ENCODE data around the gene POLR3K. TPM values are rescaled to one million over a fixed set of nuclear protein-coding genes. Genes with fewer than 3 reads are reported as not detected.
"Not testable (repeated sequence)": the region's sequence is repeated elsewhere in the genome, so short reads cannot be mapped to it uniquely, and the experiment has no call there.

POLR3K gene
- total RNA-seq, 1 experiment from 2014 or later, result 11.2 TPM

DNA sequence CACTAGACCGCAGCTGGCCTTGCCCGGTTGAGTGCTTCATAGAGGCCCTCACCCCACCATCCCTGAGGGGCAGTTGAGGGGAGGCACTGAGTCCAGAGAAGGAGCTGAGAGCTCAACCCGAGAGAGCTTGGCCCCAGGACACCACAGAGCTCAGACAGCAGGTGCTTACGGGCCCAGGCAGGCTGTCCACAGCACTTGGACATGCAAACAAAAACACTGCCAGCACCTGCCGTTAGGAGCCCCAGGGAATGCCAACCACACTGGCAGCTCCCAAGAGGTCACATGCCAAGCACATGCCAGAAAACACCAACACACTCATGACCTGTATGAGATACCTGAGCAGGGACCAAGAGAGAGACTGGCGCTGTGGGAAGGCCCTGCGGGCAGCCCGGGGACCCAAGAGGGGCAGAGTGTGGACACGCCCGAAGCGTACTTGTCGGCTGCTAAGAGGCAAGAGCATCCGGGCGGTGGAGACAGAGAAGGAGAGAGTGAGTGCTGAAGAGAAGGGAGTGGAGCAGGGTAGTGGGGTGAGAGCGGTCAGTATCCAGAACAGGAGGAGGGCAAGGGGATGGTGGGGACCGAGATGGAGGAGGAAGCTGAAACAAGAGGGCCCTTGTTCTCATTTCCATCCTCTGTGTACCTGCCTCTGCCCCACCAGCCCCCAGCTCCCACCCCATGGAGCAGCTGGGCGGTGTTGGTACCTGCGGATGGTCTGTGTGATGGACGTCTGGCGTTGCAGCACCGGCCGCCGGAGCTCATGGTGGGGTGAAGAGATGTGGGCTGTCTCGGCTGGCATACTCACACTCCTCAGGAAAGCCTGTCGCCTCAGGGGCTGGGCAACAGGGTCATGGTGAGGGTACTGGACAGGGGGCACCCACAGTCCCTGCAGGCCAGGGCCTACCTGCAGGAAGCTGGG, 10.8 kb upstream of the POLR3K start:
- DNase-seq (ENCODE audit: low read depth), result no peak

DNA sequence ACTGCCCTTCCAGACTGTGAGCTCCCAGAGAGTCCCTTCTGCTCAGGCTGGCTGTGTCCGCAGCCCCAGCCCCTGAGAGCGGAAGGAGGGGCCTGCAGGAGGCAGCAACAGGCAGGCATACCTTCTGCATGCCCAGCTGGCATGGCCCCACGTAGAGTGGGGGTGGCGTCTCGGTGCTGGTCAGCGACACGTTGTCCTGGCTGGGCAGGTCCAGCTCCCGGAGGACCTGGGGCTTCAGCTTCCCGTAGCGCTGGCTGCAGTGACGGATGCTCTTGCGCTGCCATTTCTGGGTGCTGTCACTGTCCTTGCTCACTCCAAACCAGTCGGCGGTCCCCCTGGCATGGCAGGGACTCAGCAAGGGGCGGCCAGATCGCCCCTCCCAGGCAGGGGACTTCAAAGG, 10.1 kb upstream of the POLR3K start:
- DNase-seq (ENCODE audit: low read depth), result no peak

DNA sequence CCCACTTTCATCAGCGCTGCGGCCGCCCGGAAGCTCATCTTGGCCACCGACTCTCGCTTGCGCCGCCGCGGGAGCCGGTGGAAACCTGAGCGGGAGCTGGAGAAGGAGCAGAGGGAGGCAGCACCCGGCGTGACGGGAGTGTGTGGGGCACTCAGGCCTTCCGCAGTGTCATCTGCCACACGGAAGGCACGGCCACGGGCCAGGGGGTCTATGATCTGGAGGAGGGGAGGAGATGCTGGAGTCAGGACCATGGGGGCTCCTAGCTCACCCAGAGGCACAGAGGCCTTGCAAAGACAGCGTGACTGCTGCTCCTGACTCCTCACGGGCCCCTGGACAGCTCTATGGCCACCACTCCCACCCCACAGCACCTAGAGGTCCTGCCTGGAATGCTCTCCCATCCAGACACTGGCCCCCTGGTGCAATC, 9.6 kb upstream of the POLR3K start:
- no peak for DNase-seq (ENCODE audit: low read depth)

DNA sequence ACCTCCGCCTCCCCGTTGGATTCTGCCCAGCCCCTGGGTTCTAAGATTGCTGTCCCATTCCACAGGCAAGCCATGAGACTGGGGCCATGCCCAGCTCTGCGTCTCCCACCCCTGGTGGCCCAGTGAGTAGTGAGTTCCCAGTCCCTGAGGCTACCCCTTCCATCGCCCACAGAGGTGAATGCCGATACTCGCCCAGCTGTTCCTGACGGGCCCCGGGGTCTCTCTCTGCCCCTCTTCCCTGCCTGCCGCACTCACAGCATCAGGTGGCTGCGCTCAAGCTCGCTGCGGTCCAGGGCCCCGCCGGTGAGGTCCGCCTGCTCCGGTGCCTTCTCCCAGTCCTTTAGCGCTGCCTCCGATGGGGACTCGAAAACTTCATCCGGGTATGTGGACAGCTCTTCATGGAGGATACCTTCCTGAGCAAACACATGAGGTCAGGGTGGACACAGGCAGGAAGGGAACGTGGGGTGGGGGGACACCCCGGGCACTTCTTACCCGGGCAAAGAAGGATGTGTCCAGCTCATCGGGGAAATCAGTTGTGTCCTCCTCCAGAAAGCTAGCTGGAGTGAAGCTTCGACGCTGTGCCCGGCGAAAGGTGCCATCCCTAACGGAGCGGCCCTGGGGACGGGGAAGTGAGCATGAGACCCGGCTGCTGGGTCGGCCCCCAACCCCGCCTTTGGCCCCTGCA, 9.0 kb upstream of the POLR3K start:
- no peak for DNase-seq (ENCODE audit: low read depth)

DNA sequence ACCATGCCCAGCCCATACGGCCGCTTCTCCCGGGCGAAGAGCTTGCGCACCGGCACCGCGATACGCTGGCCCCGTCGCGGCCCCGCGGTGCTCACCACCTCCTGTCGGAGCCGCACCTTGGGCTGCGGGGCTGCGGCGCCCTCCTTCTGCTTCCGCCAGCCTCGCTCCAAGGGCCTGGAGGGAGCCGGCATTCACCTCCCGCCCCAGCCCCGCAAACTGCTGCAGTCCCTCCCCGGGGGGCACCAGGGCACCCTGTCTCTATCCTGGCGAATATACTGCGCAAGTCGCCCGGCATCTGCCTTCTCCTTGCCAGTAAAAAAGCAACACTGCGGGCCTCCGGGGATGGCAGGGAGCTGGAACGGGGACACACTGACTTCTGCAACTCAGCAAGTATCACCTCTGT, 8.5 kb upstream of the POLR3K start:
- no peak for DNase-seq (ENCODE audit: low read depth)

DNA sequence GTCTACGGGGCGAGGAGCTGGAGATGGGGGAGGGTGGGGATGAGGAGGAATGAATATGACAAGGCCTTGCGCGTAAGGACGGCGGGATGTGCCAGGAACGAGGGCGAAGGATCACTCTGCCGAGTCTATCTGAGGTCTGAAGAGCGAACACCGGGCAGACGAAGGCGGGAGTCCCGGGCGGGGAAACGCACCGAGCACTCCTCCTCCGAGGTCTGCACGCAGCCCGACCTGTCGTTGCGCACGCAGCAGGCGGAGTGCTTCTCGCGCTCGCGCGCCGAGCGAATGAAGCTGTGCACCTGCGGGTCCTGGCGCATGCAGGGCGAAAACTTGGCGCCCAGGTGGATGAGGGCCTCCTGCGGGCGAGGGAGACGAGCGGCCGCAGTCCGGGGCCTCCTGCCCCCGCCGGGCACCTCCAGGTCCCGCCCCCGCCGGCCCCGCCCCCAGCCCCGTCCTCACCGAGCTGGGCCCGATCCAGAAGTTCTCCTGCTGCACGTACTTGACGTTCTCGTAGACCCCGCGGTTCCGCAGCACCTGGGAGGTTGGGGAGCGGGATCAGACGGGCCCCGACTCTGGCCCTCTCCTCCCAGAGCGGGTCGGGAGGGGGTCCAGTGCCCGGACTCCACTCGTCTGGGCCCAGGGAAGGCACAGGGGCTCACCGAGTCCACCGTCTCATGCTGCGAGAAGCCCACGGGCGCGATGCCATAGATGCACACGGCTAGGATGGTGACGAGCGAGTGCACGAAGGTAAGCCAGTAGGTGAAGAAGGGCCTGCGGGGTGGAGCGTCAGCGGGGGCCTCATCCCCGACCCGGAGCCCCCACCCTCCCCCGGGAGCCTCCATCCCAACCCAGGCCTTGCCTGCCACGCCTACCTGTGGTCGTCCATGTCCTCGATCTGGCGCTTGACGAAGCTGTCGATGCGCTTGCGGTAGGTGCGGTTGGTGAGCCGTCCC, 7.8 kb upstream of the POLR3K start:
- no peak for DNase-seq (ENCODE audit: low read depth)

- no peak for DNase-seq (ENCODE audit: low read depth)
Measured at GRCh38 chr16:60166-60565, 6.8 kb upstream of the POLR3K start.

DNA sequence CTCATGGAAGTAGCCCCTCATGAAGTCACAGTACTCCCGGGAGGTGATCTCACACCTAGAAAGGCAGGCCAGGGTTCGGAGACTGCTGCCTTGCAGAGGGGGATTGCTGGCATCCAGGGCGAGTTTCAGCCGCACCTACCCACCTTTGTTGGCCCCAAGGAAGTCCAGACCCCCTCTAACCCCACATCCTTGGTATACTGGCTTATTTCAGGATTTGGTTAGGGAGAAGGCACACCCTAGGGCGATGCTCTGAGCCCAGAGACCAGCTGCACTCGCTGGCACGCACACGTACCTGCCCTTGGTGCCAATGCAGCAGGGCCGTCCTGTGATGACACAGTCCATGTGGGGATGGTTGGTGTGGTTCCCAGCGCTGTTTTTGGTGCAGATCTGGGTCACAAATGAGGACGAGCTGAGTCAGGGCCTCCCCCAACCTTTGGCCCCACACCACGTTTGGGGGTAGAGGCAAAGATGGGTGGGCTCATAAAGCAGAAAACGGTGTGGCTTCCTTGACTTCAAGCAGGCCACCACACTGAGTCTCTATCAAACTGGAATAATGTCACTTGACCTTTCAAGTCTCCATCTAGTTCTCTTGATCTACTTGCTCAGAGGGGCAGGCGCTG, 6.1 kb upstream of the POLR3K start:
- no peak for DNase-seq (ENCODE audit: low read depth)

GRCh38 chr16:58491-59439, 5.4 kb upstream of the POLR3K start:
- DNase-seq (ENCODE audit: low read depth), result no peak

- DNase-seq (ENCODE audit: low read depth), result no peak
Measured at GRCh38 chr16:57711-58110, 4.3 kb upstream of the POLR3K start.

GRCh38 chr16:56231-56927, 3.0 kb upstream of the POLR3K start:
- no peak for DNase-seq (ENCODE audit: low read depth)

GRCh38 chr16:55571-56136, 2.2 kb upstream of the POLR3K start:
- DNase-seq (ENCODE audit: low read depth), result no peak

DNA sequence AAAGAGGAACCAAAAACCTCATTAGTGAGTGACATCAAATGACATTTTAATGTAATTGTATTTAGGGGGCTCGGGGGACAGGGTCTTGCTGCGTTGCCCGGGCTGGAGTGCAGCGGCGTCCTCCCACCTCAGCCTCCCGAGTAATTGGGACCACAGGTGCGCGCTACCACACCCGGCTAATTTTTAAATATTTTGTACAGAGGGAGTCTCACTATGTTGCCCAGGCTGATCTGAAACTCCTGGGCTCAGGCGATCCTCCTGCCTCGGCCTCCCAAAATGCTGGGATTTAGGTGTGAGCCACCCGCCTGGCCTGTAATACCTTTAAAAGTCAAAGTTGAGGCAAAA, 801 bp upstream of the POLR3K start:
- no peak for DNase-seq (ENCODE audit: low read depth)

DNA sequence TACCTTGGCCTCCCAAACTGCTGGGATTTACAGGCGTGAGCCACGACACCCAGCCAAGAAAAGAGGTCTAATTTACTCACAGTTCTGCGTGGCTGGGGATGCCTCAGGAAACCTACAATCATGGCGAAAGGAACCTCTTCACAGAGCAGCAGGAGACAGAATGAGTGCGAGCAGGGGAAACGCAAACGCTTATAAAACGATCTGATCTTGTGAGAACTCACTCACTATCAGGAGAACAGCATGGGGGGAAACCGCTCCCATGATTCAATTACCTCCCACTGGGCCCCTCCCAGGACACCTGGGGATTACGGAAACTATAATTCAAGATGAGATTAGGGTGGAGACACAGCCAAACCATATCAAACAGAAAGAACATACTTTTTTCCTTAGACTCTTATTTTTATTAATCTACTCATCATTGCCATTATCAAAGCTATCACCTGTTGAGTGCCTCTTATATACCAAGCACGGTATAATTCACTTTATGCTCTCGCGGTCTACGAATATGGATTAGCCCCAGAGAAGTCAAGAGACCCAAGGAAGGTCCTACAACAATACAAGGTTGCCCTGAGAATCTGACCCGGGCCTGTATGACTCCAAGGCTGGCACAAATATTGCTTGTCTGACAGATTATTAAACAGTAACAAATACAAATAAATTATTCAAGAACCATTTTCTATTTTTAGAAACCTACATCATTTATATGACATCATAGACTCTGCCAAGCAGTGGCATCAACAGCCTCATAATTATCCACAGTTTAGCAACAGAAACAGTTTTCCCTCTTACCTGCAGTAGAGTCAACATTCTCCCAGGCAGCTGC, 2.4 kb downstream of the POLR3K start:
- no peak for DNase-seq (ENCODE audit: low read depth)

DNA sequence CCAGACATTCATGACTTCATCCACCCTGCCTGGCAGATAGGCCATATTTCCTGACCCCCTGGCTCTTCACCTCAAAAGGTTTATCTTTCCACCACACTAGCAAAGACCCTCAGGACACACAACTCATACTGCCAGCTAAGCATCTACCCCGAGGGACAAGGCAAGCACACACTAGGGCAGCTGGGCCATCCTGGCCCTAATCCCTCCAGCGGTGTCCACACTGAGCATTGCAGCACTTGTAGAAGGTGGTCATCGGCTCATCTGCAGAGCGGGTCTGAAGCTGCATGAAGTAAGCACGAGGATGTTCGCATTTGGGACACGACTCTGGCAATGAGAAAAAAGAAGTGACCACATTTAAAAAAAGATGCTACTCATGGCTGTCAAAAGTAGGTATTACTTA, 6.2 kb downstream of the POLR3K start:
- DNase-seq (ENCODE audit: low read depth), result no peak

DNA sequence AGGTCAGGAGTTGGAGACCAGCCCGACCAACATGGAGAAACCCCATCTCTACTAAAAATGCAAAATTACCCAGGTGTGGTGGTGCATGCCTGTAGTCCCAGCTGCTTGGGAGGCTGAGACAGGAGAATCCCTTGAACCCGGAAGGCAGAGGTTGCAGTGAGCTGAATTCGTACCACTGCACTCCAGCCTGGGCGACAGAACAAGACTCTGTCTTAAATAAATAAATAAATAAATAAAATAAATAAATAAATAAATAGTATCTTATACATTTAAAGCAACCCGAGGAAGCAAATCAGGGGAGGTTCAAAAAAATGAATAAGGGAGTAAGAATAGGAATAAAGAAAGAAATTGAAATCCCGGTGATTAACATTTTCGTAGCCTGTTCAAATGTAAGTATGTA, 6.9 kb downstream of the POLR3K start:
- not testable (repeated sequence) for DNase-seq (ENCODE audit: low read depth)

- DNase-seq (ENCODE audit: low read depth), result no peak
Measured at GRCh38 chr16:45454-45853, 8.0 kb downstream of the POLR3K start.

DNA sequence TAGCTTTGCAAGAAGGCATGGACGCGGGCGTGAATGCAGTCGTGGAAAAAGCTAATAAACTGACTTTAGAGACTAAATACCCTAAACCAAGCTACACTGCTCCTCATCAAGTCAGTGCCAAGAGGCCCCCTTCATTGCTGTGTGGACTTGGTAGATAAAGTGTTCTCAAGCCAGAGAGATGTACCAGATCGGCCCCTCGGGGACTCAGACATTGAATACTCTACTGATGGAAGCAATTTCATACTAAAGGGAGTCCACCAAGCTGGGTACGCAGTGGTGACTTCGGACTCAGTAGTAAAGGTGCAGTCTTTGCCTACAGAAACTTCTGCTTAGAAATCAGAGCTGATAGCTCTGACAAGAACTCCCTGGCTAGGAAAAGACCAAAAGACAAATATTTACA, 8.8 kb downstream of the POLR3K start:
- DNase-seq (ENCODE audit: low read depth), result no peak

GRCh38 chr16:43294-43693, 10.1 kb downstream of the POLR3K start:
- no peak for DNase-seq (ENCODE audit: low read depth)

Measured in M059J (cell line).